ENCODE data around the gene DNAH2.
"Not testable (repeated sequence)": the region's sequence is repeated elsewhere in the genome, so short reads cannot be mapped to it uniquely, and the experiment has no call there.

DNAH2 gene

GRCh38 chr17:7859028-7859427 is 141.5 kb downstream of the DNAH2 start:
- H3K4me3 ChIP-seq (ENCODE audit: low read length) = peak overlapping the region; percentile 52
- no peak for DNase-seq (ENCODE audit: low read depth)
- TF ChIP-seq, protein P1, sequence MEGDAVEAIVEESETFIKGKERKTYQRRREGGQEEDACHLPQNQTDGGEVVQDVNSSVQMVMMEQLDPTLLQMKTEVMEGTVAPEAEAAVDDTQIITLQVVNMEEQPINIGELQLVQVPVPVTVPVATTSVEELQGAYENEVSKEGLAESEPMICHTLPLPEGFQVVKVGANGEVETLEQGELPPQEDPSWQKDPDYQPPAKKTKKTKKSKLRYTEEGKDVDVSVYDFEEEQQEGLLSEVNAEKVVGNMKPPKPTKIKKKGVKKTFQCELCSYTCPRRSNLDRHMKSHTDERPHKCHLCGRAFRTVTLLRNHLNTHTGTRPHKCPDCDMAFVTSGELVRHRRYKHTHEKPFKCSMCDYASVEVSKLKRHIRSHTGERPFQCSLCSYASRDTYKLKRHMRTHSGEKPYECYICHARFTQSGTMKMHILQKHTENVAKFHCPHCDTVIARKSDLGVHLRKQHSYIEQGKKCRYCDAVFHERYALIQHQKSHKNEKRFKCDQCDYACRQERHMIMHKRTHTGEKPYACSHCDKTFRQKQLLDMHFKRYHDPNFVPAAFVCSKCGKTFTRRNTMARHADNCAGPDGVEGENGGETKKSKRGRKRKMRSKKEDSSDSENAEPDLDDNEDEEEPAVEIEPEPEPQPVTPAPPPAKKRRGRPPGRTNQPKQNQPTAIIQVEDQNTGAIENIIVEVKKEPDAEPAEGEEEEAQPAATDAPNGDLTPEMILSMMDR (conservative IDR thresholded peaks at IDR 0.05; ENCODE audit: low read depth, low read length) = no peak

DNA sequence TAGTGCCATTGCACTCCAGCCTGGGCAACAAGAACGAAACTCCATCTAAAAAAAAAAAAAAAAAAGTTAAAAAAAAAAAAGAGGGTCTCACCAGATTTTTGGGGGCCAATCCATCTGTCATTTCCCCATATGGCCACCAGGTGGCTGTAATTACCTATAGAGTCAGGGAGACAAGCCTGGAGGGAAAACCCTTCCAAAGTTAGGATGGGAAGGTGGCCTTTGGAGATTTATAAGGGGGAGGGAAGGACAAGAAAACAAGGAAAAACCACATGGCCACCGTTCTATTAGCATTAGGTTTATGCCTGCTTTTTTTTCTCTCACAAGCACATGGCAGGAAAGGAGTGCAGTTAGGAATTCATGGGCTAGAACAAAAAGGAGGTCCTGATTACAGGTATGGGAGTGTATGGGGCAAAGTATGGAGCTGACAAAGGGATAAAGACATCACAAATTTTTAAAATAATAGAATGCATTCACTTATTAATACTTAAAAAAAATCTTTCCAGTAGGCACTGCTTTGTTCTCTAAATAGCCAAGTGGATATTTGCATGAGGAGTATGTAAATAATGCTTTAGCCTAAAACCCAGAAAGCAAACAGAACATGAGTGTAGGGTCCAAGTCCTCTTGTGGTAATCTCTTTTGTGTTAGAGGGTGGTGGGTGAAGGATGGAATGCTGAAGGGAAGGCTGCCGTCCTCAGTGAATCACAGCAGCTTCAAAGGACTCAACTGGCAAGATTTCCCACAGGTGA is 145.3 kb downstream of the DNAH2 start:
- TF ChIP-seq, protein P1 (conservative IDR thresholded peaks at IDR 0.05; ENCODE audit: low read depth, low read length) = peak; percentile 71
- DNase-seq (ENCODE audit: low read depth) = no peak
- H3K4me3 ChIP-seq (ENCODE audit: low read length) = no peak overlapping the region

- DNase-seq (ENCODE audit: low read depth); H3K4me3 ChIP-seq (ENCODE audit: low read length): not testable (repeated sequence)
Observed at GRCh38 chr17:7864384-7864783, 146.8 kb downstream of the DNAH2 start.

DNA sequence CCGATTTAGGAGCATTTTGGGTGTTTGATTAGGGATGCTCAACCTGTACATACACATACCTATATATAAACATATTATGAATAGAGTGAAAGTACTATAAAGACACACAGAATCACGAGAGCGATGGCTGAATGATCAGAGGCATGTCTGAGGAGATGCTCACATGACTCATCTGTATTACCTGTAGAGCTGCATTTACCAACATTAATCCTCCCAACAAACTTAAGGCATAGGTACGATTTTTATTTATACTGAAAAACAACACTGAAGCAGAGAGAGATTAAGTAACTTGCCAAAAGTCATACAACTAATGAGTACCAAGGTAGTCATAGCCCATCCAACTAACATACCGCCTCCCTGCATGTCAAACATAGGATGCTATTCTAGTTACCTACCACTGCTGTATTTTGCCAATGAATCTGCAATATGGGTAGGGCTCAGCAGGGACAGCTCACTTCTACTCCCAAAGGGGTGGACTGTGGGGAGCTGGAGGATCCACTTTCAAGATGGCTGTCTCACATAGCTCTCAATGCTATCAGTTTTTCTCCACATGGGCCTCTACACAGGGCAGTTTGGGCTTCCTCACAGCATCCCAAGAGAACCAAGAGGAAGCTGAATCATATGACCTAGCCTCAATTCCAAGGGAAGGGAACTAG is 147.6 kb downstream of the DNAH2 start:
- H3K4me3 ChIP-seq (ENCODE audit: low read length) = no peak overlapping the region
- no peak for DNase-seq (ENCODE audit: low read depth)
- TF ChIP-seq, protein P1 (conservative IDR thresholded peaks at IDR 0.05; ENCODE audit: low read depth, low read length) = no peak

DNA sequence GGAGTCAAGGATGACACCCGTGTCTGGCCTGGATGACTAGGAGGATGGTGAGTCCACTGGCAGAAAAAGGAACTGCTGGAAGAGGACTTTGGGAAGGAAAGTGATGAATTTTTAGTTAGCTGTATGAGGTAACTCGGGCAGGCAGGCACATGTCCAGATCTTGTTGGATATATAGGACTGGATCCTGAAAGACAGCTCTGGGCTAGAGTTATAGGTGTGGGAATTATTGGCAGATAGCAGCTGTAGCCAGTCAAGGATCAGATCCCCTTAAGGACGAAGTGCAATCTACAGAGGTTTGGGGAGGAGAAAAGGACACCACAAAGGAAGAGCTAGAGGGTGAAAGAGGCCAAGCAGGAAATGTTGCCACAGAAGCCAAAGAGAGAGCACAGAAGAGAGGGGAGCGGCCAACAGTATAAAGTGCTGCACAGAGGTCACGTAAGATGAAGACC is 150.4 kb downstream of the DNAH2 start:
- no peak overlapping the region for H3K4me3 ChIP-seq (ENCODE audit: low read length)
- DNase-seq (ENCODE audit: low read depth) = no peak
- TF ChIP-seq, protein P1 (conservative IDR thresholded peaks at IDR 0.05; ENCODE audit: low read depth, low read length) = no peak

DNA sequence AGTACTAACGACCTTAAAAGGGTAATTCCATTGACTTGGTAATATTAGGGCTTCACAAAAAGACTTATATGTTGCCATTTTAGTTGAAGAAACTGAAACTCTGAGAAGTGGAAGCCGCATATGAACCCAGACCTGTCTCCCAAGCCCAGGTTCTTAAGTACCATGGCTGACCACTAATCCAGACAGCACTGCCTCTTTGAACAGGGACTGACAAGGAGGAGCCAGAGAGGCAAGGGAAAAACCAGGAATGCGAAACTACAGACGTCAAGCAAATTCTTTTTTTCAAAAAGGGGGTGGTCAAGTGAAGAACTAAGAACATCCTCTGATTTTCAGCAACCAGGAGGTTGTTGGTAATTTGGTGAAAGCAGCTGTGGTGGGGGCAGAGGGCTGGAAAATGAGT is 155.5 kb downstream of the DNAH2 start:
- no peak overlapping the region for H3K4me3 ChIP-seq (ENCODE audit: low read length)
- TF ChIP-seq, protein P1 (conservative IDR thresholded peaks at IDR 0.05; ENCODE audit: low read depth, low read length) = no peak
- DNase-seq (ENCODE audit: low read depth) = no peak

DNA sequence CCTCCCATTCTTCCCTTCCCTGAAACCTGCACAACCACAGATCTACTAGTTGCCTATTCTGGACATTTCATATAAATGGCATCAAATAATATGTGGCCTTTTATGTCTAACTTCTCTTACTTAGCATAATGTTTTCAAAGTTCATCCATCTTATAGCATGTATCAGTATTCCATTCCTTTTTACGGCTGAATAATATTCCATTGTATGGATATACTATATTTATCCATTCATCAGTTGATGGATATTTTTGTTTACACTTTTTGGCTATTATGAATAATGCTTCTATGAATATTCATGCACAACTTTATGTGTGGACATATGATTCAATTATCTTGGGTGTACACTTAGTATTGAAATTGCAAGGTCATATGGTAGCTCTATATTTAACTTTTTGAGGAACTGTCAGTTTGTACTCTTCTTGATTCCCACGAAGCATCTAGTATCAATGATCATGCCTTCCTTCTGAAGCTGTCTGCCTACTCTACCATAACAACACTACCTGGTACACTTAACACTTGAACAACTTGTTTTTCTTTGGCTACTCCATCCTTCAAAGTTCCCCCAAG is 158.3 kb downstream of the DNAH2 start:
- no peak overlapping the region for H3K4me3 ChIP-seq (ENCODE audit: low read length)
- TF ChIP-seq, protein P1 (conservative IDR thresholded peaks at IDR 0.05; ENCODE audit: low read depth, low read length) = no peak
- no peak for DNase-seq (ENCODE audit: low read depth)

All from retinal pigment epithelial cell (primary cell).